GM20431 (cell line): ENCODE data around the gene ATP6V0B.

ENCODE experiments used
- in situ Hi-C: fragments of 300-500 bp; cut with MseI, MboI; formaldehyde crosslinking; loops from one replicate; pipeline ENCODE4 v1.15.0; 2020; ENCODE audit warnings: low sequenced_read_pairs; ENCODE audit not compliant: unreplicated experiment

ATP6V0B gene

GRCh38 chr1:44021581-44022321, 47.0 kb downstream of the ATP6V0B start:
- in situ Hi-C loops: no loop called here

DNA sequence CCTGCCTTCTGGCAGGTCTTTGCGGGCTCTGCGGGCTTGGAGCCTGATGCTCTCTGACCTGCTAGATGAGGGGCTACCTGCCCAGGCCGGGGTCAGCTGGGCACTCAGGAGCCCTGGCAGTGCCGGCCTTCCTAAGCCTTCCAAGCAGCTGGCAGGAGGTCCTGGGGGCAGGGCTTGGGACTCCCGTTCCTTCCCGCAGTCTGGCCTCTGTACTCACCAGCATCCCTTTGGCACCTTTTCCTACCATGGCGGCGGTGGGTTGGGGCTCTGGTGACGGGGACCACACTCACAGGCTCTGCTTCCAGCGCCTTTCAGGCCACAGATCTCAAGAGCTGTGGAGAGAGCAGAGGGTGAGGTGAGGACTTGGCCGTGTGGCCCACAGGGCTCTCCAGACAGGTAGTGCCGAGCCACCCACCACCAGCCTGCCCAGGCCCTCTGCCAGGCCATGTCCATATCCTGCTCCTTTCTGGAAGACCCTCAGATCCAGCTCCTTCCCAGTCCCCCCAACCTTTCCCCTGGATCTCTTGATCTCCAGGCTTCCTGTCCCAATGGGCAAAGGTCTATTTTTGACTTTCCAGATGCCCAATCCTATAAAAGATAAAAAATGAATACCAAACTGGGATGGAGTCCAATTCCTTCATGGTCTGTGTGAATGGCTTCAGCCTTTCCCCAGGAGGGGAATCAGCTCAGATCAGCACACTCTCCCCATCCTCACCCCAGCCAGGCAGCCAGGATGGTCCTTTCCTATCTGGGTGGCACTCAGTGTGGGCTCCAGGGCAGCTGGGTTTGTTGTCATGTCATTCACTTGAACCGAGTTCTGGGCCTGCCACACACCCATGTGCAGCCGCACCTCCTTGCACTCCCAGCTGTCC, 49.5 kb downstream of the ATP6V0B start:
- in situ Hi-C loops: no loop called here

DNA sequence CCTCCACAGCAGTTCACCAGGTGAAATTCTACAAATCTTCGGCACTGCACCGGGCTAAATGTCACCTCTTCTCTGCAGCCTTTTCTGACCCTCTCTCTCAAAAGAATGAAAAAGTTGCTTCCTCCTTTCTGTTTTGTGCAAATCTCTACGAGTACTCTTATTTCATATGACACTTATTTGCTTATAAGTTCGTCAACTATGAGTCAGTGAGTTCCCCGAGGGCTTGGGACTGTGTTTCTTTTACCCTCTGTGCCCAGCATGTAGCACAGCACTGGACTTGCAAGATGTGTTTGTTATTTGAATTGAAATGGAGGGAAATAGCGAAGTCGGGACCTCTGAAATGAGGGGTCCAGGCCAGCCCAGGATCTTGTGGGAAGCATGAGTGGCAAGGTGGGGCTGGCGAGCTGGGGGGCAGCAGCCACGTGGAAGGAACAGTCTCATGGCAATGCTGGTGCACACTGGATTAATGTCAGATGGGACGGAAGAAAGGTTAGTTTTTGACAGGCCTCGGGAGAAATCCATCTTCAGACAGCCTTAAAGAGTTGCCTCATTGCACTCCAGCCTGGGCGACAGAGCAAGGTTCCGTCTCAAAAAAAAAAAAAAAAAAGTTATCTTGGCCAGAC, 50.3 kb downstream of the ATP6V0B start:
- in situ Hi-C loops: no loop called here

GRCh38 chr1:44025816-44026215, 51.1 kb downstream of the ATP6V0B start:
- in situ Hi-C loops: no loop called here

DNA sequence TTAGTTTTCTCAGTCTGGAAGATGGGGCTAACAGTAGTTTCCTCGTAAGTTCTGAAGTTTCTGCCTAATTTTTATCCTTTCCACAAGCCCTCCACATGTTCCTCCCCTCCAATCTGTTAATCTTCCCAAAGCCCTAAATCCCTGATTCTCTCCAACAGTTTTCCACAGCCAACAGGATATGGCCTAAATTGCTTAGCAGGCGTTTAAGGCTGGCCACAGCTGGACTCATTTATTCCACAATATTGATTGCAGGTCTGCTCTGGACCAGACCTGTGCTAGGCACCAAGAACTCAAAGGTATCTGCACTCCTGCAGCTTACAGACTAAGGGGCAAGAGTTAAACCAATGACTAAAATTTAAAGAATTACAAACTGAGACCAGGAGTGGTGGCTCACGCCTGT, 52.6 kb downstream of the ATP6V0B start:
- in situ Hi-C loops: no loop called here
